Cardiac septum (tissue), 1 donor: ENCODE data around the gene CALM3. TPM values are rescaled to one million over a fixed set of nuclear protein-coding genes. Genes with fewer than 3 reads are reported as not detected.
"Not testable (repeated sequence)": the region's sequence is repeated elsewhere in the genome, so short reads cannot be mapped to it uniquely, and the experiment has no call there.

ENCODE experiments used
- DNase-seq: peaks from one replicate; pipeline ENCODE4 v3.0.0-alpha.2; 2020; ENCODE audit warnings: low spot score
- intact Hi-C: fragments of 100-400 bp; cut with DNase I; formaldehyde crosslinking; loops from one replicate; pipeline ENCODE4 v1.14.0; 2022
- total RNA-seq: library from RNA; stranded (reverse); fragmentation: NEBNext Ultra II Directional; extraction: Animal tissue kit (Norgen Biotek cat#: 25700); gene quantifications from one replicate; pipeline ENCODE4 v1.2.1, GENCODE V29; 2021
- donor health status: DM: no; HTN: no; CAD: no.

CALM3 gene
- total RNA-seq, 1 donor from 2014 or later, result 271 TPM

- DNase-seq, result peak; percentile 41
- intact Hi-C loops, result no loop called here
These were observed 10.0 kb downstream of the CALM3 start for GRCh38 chr19:46610851-46611770.

DNA sequence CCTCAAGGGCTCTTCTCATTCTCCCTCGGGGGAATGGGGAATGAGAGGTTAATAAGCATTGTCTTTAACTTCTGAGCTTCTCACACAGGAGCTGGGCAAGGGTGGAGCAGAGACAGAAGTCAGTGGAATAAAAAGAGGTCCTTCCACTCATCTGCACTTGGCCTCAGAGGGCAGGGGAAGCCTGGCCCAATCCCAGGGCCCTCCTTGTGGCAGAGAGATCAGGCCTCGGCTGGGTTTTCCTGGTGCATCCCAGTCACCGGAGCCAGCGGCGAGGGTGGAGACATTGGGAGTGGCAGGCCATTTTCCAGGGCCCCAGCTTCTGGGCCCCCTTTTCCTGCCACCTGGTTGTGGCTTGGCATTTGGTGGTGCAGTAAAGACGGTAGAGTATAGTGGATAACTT, 10.6 kb downstream of the CALM3 start:
- intact Hi-C loops, result no loop called here
- DNase-seq, result peak; percentile 67

DNA sequence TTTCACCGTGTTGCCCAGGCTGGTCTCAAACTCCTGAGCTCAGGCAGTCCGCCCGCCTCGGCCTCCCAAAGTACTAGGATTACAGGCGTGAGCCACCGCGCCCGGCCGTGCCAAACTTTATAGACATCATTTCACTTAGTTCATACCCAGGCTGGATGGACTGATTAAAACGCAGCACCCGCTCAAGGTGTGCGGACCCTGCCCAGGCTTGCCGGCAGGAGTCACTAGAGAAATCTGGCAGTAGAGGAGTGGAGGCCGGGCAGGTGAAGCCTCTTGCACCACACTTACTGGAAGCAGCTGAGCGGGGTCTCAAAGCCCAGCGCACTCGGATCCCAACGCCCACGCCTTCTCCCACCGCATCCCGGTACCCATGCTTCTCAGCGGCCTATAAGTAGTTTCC, 12.4 kb downstream of the CALM3 start:
- no peak for DNase-seq
- intact Hi-C loops, result no loop called here

- DNase-seq, result peak; percentile 89
- intact Hi-C loops, result loop anchor here (1.0 kb wide), 1 partner anchor 48 kb away; no protein-coding TSS in a partner anchor
These were observed 13.1 kb downstream of the CALM3 start for GRCh38 chr19:46614114-46614722.

DNA sequence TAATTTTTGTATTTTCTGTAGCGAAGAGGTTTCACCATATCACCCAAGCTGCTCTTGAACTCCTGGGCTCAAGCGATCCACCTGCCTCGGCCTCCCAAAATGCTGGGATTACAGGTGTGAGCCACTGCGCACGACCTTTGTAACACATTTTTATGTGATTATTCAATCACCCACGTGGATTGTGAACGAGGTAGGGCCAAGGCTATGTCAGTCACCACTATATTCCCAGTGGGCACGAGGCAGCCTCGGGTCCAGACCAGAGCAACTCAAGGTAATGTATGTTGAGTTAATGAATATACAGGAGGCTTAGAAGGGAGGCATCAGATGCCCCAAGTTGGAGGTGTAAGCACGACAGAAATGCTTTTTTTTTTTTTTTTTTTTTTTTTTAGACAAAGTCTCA, 14.8 kb downstream of the CALM3 start:
- no peak for DNase-seq
- intact Hi-C loops, result no loop called here

- no peak for DNase-seq
- intact Hi-C loops, result no loop called here
These were observed 15.6 kb downstream of the CALM3 start for GRCh38 chr19:46616631-46617322.

- no peak for DNase-seq
These were observed 16.5 kb downstream of the CALM3 start for GRCh38 chr19:46617601-46618000.

GRCh38 chr19:46618670-46619231, 17.6 kb downstream of the CALM3 start:
- intact Hi-C loops, result no loop called here
- DNase-seq, result no peak

More at GRCh38 chr19:46617601-46618000, 16.5 kb downstream of the CALM3 start:
- intact Hi-C loops, result no loop called here

- DNase-seq, result no peak
- intact Hi-C loops, result no loop called here
These were observed 19.1 kb downstream of the CALM3 start for GRCh38 chr19:46620267-46620666.

- DNase-seq, result no peak
These were observed 19.6 kb downstream of the CALM3 start for GRCh38 chr19:46620716-46621115.

DNA sequence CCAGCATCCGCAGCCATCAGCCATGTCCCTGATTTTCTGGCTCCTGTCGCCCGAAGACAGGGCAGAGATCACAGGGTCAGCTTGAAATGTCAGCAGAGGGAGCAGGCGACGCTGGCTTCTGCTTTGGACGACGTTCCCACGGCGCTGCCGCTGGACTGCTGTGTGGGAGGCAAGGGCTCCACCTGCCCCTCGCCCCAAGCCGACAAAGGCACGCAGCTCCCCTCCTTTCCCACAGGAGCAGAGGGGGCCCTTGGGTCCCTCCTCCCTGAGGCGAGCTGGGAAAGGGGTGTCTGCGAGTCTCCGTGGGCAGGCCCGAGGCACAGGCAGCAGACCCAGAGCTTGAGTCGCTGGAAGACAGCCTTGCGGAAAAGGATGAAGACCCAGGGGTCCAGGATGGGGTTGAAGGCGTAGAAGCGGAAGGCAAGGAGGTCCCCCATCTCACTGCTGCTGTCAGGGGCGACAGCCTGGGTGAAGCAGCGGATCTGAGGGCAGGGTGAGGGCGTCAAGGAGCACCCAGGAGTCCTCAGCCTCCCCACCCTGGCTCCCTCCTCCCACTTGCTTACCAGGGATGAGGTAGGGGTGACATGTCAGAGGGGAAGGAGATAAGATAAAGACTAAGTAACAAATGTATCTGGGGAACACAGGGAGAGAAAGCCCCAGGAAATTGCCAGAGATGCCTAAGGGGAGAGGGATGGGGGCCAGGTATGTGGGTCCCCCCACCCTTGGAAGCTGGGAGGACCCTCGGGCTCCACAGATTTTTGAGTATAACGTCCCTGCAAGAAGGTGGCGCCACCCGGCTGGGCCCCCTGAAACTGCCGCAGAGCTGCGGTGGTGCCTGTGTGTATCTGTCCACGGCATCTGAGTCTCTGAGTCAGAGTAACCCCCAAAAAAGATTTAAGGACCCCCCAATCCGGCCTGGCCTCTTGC, 20.3 kb downstream of the CALM3 start:
- no peak for DNase-seq
- intact Hi-C loops, result no loop called here

More at GRCh38 chr19:46620716-46621115, 19.6 kb downstream of the CALM3 start:
- intact Hi-C loops, result no loop called here

DNA sequence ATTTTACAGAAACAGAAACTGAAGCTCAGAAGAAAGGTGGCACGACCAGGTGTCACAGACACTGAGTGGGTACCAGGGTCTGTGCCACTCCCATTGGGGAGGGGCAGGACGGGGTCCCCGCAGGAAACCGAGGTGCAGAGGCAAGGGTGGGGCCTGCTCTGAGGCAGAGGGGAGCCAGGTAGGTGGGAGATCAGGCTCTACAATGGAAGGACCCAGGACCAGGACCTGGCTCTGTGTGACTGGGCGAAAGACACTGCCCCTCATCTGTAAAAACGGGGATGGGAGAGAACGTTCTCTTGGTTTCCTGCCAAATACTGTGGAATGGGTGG, 21.0 kb downstream of the CALM3 start:
- intact Hi-C loops, result no loop called here
- no peak for DNase-seq

- DNase-seq, result no peak
- intact Hi-C loops, result no loop called here
These were observed 22.9 kb downstream of the CALM3 start for GRCh38 chr19:46623915-46624502.

- DNase-seq, result peak; percentile 84
- intact Hi-C loops, result no loop called here
These were observed 24.0 kb downstream of the CALM3 start, which contains the start of gene PTGIR for GRCh38 chr19:46624958-46625661. Gene PTGIR (minus strand): TSS chr19:46625089. CDS start chr19:46624225, 864 bp downstream.

- DNase-seq, result no peak
- intact Hi-C loops, result no loop called here
These were observed 24.6 kb downstream of the CALM3 start for GRCh38 chr19:46625731-46626130.

- no peak for DNase-seq
- intact Hi-C loops, result no loop called here
These were observed 25.3 kb downstream of the CALM3 start for GRCh38 chr19:46626446-46626845.

DNA sequence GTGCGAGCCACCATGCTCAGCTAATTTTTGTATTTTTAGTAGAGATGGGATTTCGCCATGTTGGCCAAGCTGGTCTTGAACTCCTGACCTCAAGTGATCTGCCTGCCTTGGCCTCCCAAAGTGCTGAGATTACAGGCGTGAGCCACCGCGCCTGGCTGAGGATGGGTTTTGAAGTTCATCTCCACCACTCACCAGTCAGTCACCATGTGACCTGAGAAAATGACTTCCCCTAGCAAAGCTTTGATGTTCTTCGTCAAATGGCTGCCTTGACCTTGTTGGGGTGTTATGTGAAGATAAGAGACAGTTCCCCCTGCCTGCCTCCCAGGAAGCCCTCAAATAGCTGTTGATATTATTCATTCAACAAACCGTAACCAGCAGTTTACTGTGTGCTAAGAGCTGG, 27.8 kb downstream of the CALM3 start:
- DNase-seq, intact Hi-C loops: not testable (repeated sequence)

DNA sequence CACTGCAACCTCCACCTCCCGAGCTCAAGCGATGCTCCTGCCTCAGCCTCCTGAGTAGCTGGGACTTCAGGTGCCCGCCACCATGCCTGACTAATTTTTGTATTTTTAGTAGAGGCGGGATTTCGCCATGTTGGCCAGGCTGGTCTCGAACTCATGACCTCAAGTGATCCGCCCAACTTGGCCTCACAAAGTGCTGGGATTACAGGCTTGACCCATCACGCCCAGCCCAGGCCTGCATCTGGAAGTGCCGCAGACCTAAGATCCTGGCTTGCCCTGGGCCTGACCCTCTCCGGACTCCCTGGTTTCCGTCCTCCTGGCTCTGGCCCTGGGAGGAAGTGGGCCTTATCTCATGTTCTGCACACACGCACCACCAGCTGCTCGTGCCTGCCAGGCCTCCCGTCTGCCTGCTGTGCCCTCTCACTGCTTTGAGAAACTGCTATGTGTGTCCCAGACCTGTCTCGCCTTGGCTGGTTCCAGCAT, 28.5 kb downstream of the CALM3 start:
- DNase-seq, result no peak
- intact Hi-C loops, result no loop called here
